Measurements from ENCODE around the gene BMPER. TPM values are rescaled to one million over a fixed set of nuclear protein-coding genes. Genes with fewer than 3 reads are reported as not detected.

Gene BMPER
- total and polyA plus RNA-seq, 2 donors (not counting 1 experiment from before 2014, with no cell fraction given), result 12.2 to 15.9 TPM

DNA sequence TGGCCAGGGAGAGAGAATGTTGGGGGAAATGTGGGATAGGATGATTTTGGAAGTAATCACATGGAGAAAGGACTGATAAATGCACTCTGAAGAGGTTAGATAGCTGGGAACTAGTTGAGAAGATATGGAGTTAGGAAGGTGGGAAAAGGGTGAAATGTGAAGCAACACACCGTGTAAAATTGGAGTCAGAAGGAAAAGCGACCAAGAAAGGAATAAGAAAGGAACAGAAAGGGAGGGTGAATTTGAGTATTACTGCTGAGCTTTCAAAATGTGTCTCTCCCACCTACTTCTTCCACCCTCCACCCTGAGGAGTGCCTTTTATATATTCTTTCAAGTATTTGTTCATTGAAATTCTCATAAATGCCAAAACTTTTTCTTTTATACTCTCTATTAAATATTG is 171.8 kb downstream of the BMPER start:
- H2AFZ ChIP-seq (ENCODE audit: low read length), result no peak overlapping the region
- DNase-seq (ENCODE audit: low read depth in 2 of 2), result no peak
- H3K79me2 ChIP-seq (ENCODE audit: control insufficient read depth, insufficient read depth, low read length), result no peaks in the 10 kb centered on the region
- H3K9me3 ChIP-seq (ENCODE audit: control insufficient read depth, insufficient read depth, low read depth, low read length), result no peaks in the 10 kb centered on the region
- no peak overlapping the region for H3K9ac ChIP-seq (ENCODE audit: insufficient read depth, low read length)
- no peak overlapping the region for H3K4me3 ChIP-seq (replicated peaks in 1 of 4; ENCODE audit: control extremely low read depth in 1 of 4, insufficient read depth in 1 of 4, low read depth in 3 of 4, low read length in 4 of 4)
- H3K4me2 ChIP-seq (ENCODE audit: extremely low read depth, insufficient read depth, low read length), result no peak overlapping the region
- H4K20me1 ChIP-seq (ENCODE audit: control insufficient read depth, extremely low read depth, insufficient read depth, low read length), result no peaks in the 10 kb centered on the region
- peaks cover 3% of the 10 kb centered on the region for H3K4me1 ChIP-seq (ENCODE audit: control insufficient read depth, extremely low read depth, insufficient read depth, low read length)
- H3K36me3 ChIP-seq (ENCODE audit: control insufficient read depth, insufficient read depth, low read length), result no peaks in the 10 kb centered on the region
- H3K27me3 ChIP-seq (ENCODE audit: control insufficient read depth, insufficient read depth, low read length), result no peaks in the 10 kb centered on the region
- no peak overlapping the region for H3K27ac ChIP-seq (ENCODE audit: insufficient read depth, low read length)
- TF ChIP-seq, protein P1, sequence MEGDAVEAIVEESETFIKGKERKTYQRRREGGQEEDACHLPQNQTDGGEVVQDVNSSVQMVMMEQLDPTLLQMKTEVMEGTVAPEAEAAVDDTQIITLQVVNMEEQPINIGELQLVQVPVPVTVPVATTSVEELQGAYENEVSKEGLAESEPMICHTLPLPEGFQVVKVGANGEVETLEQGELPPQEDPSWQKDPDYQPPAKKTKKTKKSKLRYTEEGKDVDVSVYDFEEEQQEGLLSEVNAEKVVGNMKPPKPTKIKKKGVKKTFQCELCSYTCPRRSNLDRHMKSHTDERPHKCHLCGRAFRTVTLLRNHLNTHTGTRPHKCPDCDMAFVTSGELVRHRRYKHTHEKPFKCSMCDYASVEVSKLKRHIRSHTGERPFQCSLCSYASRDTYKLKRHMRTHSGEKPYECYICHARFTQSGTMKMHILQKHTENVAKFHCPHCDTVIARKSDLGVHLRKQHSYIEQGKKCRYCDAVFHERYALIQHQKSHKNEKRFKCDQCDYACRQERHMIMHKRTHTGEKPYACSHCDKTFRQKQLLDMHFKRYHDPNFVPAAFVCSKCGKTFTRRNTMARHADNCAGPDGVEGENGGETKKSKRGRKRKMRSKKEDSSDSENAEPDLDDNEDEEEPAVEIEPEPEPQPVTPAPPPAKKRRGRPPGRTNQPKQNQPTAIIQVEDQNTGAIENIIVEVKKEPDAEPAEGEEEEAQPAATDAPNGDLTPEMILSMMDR (conservative IDR thresholded peaks at IDR 0.05 in 1 of 2, IDR thresholded peaks at IDR 0.05 in 1 of 2; ENCODE audit: low read depth in 1 of 2, low read length in 2 of 2), result no peak
- TF ChIP-seq EZH2 (IDR thresholded peaks at IDR 0.05; ENCODE audit: low read length, missing control alignments), result no peak

DNA sequence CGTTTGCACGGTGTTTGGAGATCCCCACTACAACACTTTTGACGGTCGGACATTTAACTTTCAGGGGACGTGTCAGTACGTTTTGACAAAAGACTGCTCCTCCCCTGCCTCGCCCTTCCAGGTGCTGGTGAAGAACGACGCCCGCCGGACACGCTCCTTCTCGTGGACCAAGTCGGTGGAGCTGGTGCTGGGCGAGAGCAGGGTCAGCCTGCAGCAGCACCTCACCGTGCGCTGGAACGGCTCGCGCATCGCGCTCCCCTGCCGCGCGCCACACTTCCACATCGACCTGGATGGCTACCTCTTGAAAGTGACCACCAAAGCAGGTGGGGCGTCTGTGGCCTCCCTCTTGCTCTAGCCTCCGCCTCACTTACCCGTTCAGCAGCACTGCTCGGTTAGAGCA is 173.5 kb downstream of the BMPER start:
- Histone ChIP-seq H3K9me3 (ENCODE audit: control insufficient read depth, insufficient read depth, low read depth, low read length) (no peaks in the 10 kb centered on the region), H3K4me2 (ENCODE audit: extremely low read depth, insufficient read depth, low read length) (no peak overlapping the region), H3K4me1 (ENCODE audit: control insufficient read depth, extremely low read depth, insufficient read depth, low read length) (peaks cover 2% of the 10 kb centered on the region), H3K27me3 (ENCODE audit: control insufficient read depth, insufficient read depth, low read length) (no peaks in the 10 kb centered on the region), H3K9ac (ENCODE audit: insufficient read depth, low read length) (no peak overlapping the region), H3K4me3 (replicated peaks in 1 of 4; ENCODE audit: control extremely low read depth in 1 of 4, insufficient read depth in 1 of 4, low read depth in 3 of 4, low read length in 4 of 4) (no peak overlapping the region), H3K36me3 (ENCODE audit: control insufficient read depth, insufficient read depth, low read length) (no peaks in the 10 kb centered on the region), H2AFZ (ENCODE audit: low read length) (no peak overlapping the region), H4K20me1 (ENCODE audit: control insufficient read depth, extremely low read depth, insufficient read depth, low read length) (no peaks in the 10 kb centered on the region), H3K79me2 (ENCODE audit: control insufficient read depth, insufficient read depth, low read length) (no peaks in the 10 kb centered on the region), H3K27ac (ENCODE audit: insufficient read depth, low read length) (no peak overlapping the region)
- TF ChIP-seq, protein P1 (conservative IDR thresholded peaks at IDR 0.05 in 1 of 2, IDR thresholded peaks at IDR 0.05 in 1 of 2; ENCODE audit: low read depth in 1 of 2, low read length in 2 of 2), result no peak
- TF ChIP-seq EZH2 (IDR thresholded peaks at IDR 0.05; ENCODE audit: low read length, missing control alignments), result no peak
- no peak for DNase-seq (ENCODE audit: low read depth in 2 of 2)

DNA sequence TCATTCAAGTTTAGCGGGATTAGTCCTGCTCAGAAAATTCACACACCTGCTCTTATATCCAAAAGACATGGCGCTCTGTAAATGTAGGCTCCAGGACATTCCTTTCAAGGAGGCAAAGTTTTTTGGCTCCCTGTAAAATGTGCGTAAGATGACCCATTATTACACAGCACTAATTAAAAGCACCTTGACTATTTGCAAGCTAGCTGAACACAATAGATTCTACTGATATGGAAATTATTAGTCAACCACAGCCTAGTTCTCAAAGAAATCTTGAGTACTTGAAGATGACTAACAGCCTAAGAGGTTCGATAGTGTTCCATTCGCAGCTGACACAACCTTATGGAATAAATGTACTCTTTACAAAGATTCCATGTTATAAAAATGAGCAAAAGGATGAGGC is 175.2 kb downstream of the BMPER start:
- no peak overlapping the region for H2AFZ ChIP-seq (ENCODE audit: low read length)
- H3K4me3 ChIP-seq (replicated peaks in 1 of 4; ENCODE audit: control extremely low read depth in 1 of 4, insufficient read depth in 1 of 4, low read depth in 3 of 4, low read length in 4 of 4), result no peak overlapping the region
- H4K20me1 ChIP-seq (ENCODE audit: control insufficient read depth, extremely low read depth, insufficient read depth, low read length), result no peaks in the 10 kb centered on the region
- peaks cover 2% of the 10 kb centered on the region for H3K4me1 ChIP-seq (ENCODE audit: control insufficient read depth, extremely low read depth, insufficient read depth, low read length)
- no peaks in the 10 kb centered on the region for H3K79me2 ChIP-seq (ENCODE audit: control insufficient read depth, insufficient read depth, low read length)
- DNase-seq (ENCODE audit: low read depth in 2 of 2), result peak in 1 of 2 donors; percentile 77
- H3K9ac ChIP-seq (ENCODE audit: insufficient read depth, low read length), result no peak overlapping the region
- TF ChIP-seq, protein P1 (conservative IDR thresholded peaks at IDR 0.05 in 1 of 2, IDR thresholded peaks at IDR 0.05 in 1 of 2; ENCODE audit: low read depth in 1 of 2, low read length in 2 of 2), result no peak
- TF ChIP-seq EZH2 (IDR thresholded peaks at IDR 0.05; ENCODE audit: low read length, missing control alignments), result no peak
- no peaks in the 10 kb centered on the region for H3K9me3 ChIP-seq (ENCODE audit: control insufficient read depth, insufficient read depth, low read depth, low read length)
- no peak overlapping the region for H3K4me2 ChIP-seq (ENCODE audit: extremely low read depth, insufficient read depth, low read length)
- H3K27ac ChIP-seq (ENCODE audit: insufficient read depth, low read length), result no peak overlapping the region
- H3K27me3 ChIP-seq (ENCODE audit: control insufficient read depth, insufficient read depth, low read length), result no peaks in the 10 kb centered on the region
- H3K36me3 ChIP-seq (ENCODE audit: control insufficient read depth, insufficient read depth, low read length), result no peaks in the 10 kb centered on the region
